ENCODE data around the gene CA10. TPM values are rescaled to one million over a fixed set of nuclear protein-coding genes. Genes with fewer than 3 reads are reported as not detected.

Gene CA10
- total and polyA plus RNA-seq, 9 of the 15 experiments (the other 6 are each of a cell fraction or from before 2014, with no cell fraction given): not detected

DNA sequence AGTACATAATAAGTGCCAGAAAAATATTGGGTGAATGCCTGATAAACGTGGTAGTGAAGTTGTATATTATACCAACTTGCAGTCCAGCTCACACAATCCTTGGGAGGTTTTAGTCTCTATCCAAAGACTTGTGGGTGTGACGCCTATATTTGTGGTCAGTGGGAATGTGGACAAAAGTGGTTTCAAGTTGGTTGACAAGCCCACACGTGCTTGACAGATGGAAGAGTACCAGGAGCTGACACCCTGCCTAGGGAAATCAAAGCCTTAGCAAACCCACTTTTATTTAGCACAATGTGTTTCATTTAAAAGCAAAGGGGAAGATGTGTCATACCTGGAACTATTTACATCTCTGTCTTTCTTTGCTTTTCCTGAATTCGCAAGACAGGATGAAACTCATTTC is 79.0 kb downstream of the CA10 start:
- H3K9ac ChIP-seq (ENCODE audit: insufficient read depth in 1 of 2, low read depth in 2 of 2, low read length in 2 of 2): no peak overlapping the region
- no peaks in the 10 kb centered on the region for H4K20me1 ChIP-seq (replicated peaks; ENCODE audit: control insufficient read depth, insufficient read depth, low read length)
- H3K4me3 ChIP-seq: no peak overlapping the region
- no peaks in the 10 kb centered on the region for H3K27me3 ChIP-seq (ENCODE audit: control insufficient read depth in 2 of 2, insufficient read depth in 2 of 2, low read length in 2 of 2)
- FAIRE-seq (no peak), ATAC-seq (no peak), DNase-seq (ENCODE audit: extremely low read depth in 1 of 4, low spot score in 3 of 4) (no peak)
- ChIA-PET POLR2A (no interaction called here), CTCF (ENCODE audit: low intra/inter-chr PET ratio) (no interaction called here)
- intact Hi-C loops (cut with micrococcal nuclease) (no loop called here), in situ Hi-C loops (cut with MboI) (no loop called here)
- TF ChIP-seq RBM15 (IDR thresholded peaks at IDR 0.05; ENCODE audit: insufficient read depth, low read length): no peak
- TF ChIP-seq IFI16 (CRISPR knock-in tag; IDR thresholded peaks at IDR 0.05): no peak
- no peak overlapping the region for H3K4me2 ChIP-seq (ENCODE audit: insufficient read depth, low read length)
- no peaks in the 10 kb centered on the region for H3K79me2 ChIP-seq (ENCODE audit: control insufficient read depth, insufficient read depth, low read length)
- no peaks in the 10 kb centered on the region for H3K4me1 ChIP-seq (replicated peaks in 1 of 2; ENCODE audit: control insufficient read depth in 2 of 2, insufficient read depth in 2 of 2, low read length in 2 of 2)
- H3K9me1 ChIP-seq (ENCODE audit: control insufficient read depth, insufficient read depth, low read length): no peaks in the 10 kb centered on the region
- H2AFZ ChIP-seq (ENCODE audit: low read depth, low read length): no peak overlapping the region
- no TSS peak for BruUV-seq (replicated peaks)
- H3K9me3 ChIP-seq (replicated peaks; ENCODE audit: control insufficient read depth, insufficient read depth, low read depth, low read length): no peaks in the 10 kb centered on the region
- H3K36me3 ChIP-seq (ENCODE audit: control insufficient read depth, insufficient read depth, low read length): no peaks in the 10 kb centered on the region
- WGBS (ENCODE audit: insufficient coverage, low coverage, missing lambda C conversion rate): 0% methylated on average over 4 of the region's 4 CpGs
- H3K27ac ChIP-seq (ENCODE audit: extremely low read depth, low read depth, low read length): no peak overlapping the region

DNA sequence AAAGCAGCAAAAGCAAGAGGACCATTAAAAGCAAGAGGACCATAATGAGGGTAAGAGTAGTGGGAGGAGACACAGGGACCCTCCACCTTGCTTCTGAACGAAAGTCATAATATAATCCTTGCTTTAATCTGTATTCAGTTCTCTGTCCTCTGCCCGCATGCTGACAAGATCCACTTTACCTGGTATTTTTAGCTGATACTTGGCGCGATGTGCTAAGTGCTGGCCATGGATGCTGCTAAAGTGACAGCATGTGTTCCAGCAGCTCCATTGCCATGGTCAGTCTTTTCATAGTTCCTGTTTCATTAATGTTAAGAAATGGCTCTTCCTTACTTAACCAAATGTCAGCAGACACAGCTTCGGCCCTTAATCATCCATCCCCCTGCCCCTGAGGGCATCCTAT is 86.8 kb downstream of the CA10 start:
- DNase-seq (ENCODE audit: extremely low read depth in 1 of 4, low spot score in 3 of 4): no peak
- no peak for ATAC-seq
- Histone ChIP-seq H3K79me2 (ENCODE audit: control insufficient read depth, insufficient read depth, low read length) (no peaks in the 10 kb centered on the region), H3K4me3 (no peak overlapping the region), H3K9ac (ENCODE audit: insufficient read depth in 1 of 2, low read depth in 2 of 2, low read length in 2 of 2) (no peak overlapping the region), H3K27me3 (ENCODE audit: control insufficient read depth in 2 of 2, insufficient read depth in 2 of 2, low read length in 2 of 2) (no peaks in the 10 kb centered on the region), H3K27ac (ENCODE audit: extremely low read depth, low read depth, low read length) (no peak overlapping the region), H3K9me3 (replicated peaks; ENCODE audit: control insufficient read depth, insufficient read depth, low read depth, low read length) (0 out of 2 replicates have a peak, but pooled peaks cover 2% of the 10 kb centered on the region), H3K9me1 (ENCODE audit: control insufficient read depth, insufficient read depth, low read length) (no peaks in the 10 kb centered on the region), H3K4me1 (replicated peaks in 1 of 2; ENCODE audit: control insufficient read depth in 2 of 2, insufficient read depth in 2 of 2, low read length in 2 of 2) (no peaks in the 10 kb centered on the region), H4K20me1 (replicated peaks; ENCODE audit: control insufficient read depth, insufficient read depth, low read length) (no peaks in the 10 kb centered on the region), H3K4me2 (ENCODE audit: insufficient read depth, low read length) (no peak overlapping the region), H2AFZ (ENCODE audit: low read depth, low read length) (no peak overlapping the region), H3K36me3 (ENCODE audit: control insufficient read depth, insufficient read depth, low read length) (no peaks in the 10 kb centered on the region)
- intact Hi-C loops (cut with micrococcal nuclease): no loop called here
- 7% methylated on average over 5 of the region's 5 CpGs for WGBS (ENCODE audit: insufficient coverage, low coverage, missing lambda C conversion rate)
- no TSS peak for BruUV-seq (replicated peaks)
- ChIA-PET POLR2A (no interaction called here), CTCF (ENCODE audit: low intra/inter-chr PET ratio) (no interaction called here)
- no peak for FAIRE-seq
- in situ Hi-C loops (cut with MboI): no loop called here
- TF ChIP-seq U2AF2 (optimal IDR thresholded peaks at IDR 0.05; ENCODE audit: low read depth, low read length) (no peak), ZNF586 (CRISPR knock-in tag; conservative IDR thresholded peaks at IDR 0.05) (no peak), ZNF584 (CRISPR knock-in tag; IDR thresholded peaks at IDR 0.05; ENCODE audit: low read depth) (no peak), RBFOX2 (IDR thresholded peaks at IDR 0.05; ENCODE audit: low read depth, low read length) (no peak), ELF2 (CRISPR knock-in tag; IDR thresholded peaks at IDR 0.05) (no peak), XRCC4 (IDR thresholded peaks at IDR 0.05; ENCODE audit: extremely low read depth, insufficient read depth, insufficient read length) (no peak), ZNF239 (CRISPR knock-in tag; IDR thresholded peaks at IDR 0.05) (no peak), TCFL5 (CRISPR knock-in tag; conservative IDR thresholded peaks at IDR 0.05) (no peak), MCM3 (IDR thresholded peaks at IDR 0.05) (no peak), ZNF121 (CRISPR knock-in tag; conservative IDR thresholded peaks at IDR 0.05) (no peak)
- TF ChIP-seq, protein P1, sequence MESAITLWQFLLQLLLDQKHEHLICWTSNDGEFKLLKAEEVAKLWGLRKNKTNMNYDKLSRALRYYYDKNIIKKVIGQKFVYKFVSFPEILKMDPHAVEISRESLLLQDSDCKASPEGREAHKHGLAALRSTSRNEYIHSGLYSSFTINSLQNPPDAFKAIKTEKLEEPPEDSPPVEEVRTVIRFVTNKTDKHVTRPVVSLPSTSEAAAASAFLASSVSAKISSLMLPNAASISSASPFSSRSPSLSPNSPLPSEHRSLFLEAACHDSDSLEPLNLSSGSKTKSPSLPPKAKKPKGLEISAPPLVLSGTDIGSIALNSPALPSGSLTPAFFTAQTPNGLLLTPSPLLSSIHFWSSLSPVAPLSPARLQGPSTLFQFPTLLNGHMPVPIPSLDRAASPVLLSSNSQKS (CRISPR knock-in tag; IDR thresholded peaks at IDR 0.05): no peak
- TF ChIP-seq, protein P2, sequence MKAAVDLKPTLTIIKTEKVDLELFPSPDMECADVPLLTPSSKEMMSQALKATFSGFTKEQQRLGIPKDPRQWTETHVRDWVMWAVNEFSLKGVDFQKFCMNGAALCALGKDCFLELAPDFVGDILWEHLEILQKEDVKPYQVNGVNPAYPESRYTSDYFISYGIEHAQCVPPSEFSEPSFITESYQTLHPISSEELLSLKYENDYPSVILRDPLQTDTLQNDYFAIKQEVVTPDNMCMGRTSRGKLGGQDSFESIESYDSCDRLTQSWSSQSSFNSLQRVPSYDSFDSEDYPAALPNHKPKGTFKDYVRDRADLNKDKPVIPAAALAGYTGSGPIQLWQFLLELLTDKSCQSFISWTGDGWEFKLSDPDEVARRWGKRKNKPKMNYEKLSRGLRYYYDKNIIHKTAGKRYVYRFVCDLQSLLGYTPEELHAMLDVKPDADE (conservative IDR thresholded peaks at IDR 0.05; ENCODE audit: control insufficient read depth, low read depth, low read length): no peak
- TF ChIP-seq, protein P3, sequence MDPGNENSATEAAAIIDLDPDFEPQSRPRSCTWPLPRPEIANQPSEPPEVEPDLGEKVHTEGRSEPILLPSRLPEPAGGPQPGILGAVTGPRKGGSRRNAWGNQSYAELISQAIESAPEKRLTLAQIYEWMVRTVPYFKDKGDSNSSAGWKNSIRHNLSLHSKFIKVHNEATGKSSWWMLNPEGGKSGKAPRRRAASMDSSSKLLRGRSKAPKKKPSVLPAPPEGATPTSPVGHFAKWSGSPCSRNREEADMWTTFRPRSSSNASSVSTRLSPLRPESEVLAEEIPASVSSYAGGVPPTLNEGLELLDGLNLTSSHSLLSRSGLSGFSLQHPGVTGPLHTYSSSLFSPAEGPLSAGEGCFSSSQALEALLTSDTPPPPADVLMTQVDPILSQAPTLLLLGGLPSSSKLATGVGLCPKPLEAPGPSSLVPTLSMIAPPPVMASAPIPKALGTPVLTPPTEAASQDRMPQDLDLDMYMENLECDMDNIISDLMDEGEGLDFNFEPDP (CRISPR knock-in tag; IDR thresholded peaks at IDR 0.05): no peak

Data from K562 (cell line).